Naive thymus-derived CD8-positive, alpha-beta T cell (primary cell): ENCODE data around the gene HOXA10. TPM values are rescaled to one million over a fixed set of nuclear protein-coding genes. Genes with fewer than 3 reads are reported as not detected.

Experiments
- ATAC-seq, 2 donors: fragments of 150-1000 bp; cut with Tn5 transposase in 1 of 2; sonication (Bioruptor Pico), chemical (Tn5 transposase) in 1 of 2; 1 replicate in 1 of 2; 2 replicates in 1 of 2; pipeline ENCODE4 v1.10.0; 2021; ENCODE audit warnings: mild to moderate bottlenecking in 2 of 2, moderate library complexity in 2 of 2
- POLR2A ChIA-PET: fragments of 350-600 bp; sonication (Branson Sonifier 250); formaldehyde crosslinking; loops from one replicate; lab custom pipeline; 2021; ENCODE audit warnings: antibody characterized with exemption; lab: Charles Lee
- DNase-seq, 10 donors: peaks; one replicate each; pipeline versions ENCODE4 v3.0.0 to v3.0.0-alpha.2; 2020 to 2022
- H3K27ac Mint-ChIP-seq, 10 donors: one replicate each; pipeline ENCODE4 v1.8.0; 2020 to 2022; ENCODE audit warnings: mild to moderate bottlenecking in 10 of 10, mixed read lengths in 10 of 10, moderate library complexity in 4 of 10, inconsistent platforms in 1 of 10
- H3K27me3 Mint-ChIP-seq, 5 donors: one replicate each; pipeline ENCODE4 v1.8.0; 2021 to 2022; ENCODE audit warnings: mixed read lengths in 5 of 5
- H3K36me3 Mint-ChIP-seq, 3 donors: one replicate each; pipeline ENCODE4 v1.8.0; 2020 to 2022; ENCODE audit warnings: mixed read lengths in 3 of 3, mild to moderate bottlenecking in 2 of 3, inconsistent platforms in 1 of 3
- H3K4me1 Mint-ChIP-seq, 4 donors: one replicate each; pipeline ENCODE4 v1.8.0; 2021 to 2022; ENCODE audit warnings: mixed read lengths in 4 of 4
- H3K4me3 Mint-ChIP-seq, 10 donors: one replicate each; pipeline ENCODE4 v1.8.0; 2020 to 2022; ENCODE audit warnings: mild to moderate bottlenecking in 10 of 10, mixed read lengths in 10 of 10, moderate library complexity in 6 of 10, inconsistent platforms in 1 of 10
- H3K9me3 Mint-ChIP-seq, 9 donors: one replicate each; pipeline ENCODE4 v1.8.0; 2020 to 2022; ENCODE audit warnings: mixed read lengths in 9 of 9, mild to moderate bottlenecking in 3 of 9, inconsistent platforms in 1 of 9, moderate library complexity in 1 of 9
- polyA plus RNA-seq, 3 donors: library from polyadenylated mRNA; unstranded; fragments of 300-500 nt; fragmentation: Illumina TruSeq; gene quantifications; one replicate each; pipeline ENCODE4 v1.2.3, GENCODE V29; 2021
- total RNA-seq, 8 experiments: library from RNA in 2 of 8; stranded (reverse) in 2 of 8; gene quantifications; one replicate each; pipeline ENCODE4 v1.2.3 and lab custom pipeline; 2021 to 2026

HOXA10 gene
- total and polyA plus RNA-seq, 5 experiments from 2014 or later = 0.19 TPM; not detected in 4

DNA sequence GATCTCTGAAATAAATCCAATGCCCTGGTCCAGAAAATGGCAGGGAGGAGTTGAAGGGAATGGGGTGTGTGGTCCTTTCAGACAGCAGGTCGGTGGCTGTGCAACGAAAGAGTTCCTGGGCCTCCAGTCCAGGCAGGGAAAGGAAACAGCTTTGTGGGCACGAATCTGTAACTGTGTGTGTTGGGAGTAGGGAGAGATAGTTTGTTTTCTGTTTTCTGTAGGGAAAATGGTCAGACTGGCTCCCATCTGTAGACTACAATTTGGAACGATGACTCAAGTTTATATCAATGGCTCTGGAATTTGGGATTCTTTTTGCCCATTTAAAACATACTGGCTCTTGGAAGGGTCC lies 6.2 kb downstream of the HOXA10 start:
- Mint-ChIP-seq H3K9me3 (peaks cover 0 to 8% (median 0%) of the 10 kb centered on the region in 9 donors), H3K4me3 (peak overlapping the region in 4 of 10 donors; percentile 37 to 65 (median 52)), H3K4me1 (peaks cover 24 to 72% (median 51%) of the 10 kb centered on the region in 4 donors), H3K27me3 (peaks cover 45 to 95% (median 69%) of the 10 kb centered on the region in 5 donors), H3K36me3 (peaks cover 0 to 7% (median 4%) of the 10 kb centered on the region in 3 donors), H3K27ac (peak overlapping the region in 3 of 10 donors; percentile 13 to 96 (median 91))
- ATAC-seq (no peak), DNase-seq (peak in 1 of 10 donors; percentile 6)
- POLR2A ChIA-PET = interaction anchor here (0.8 to 1.2 kb wide), 2 partner anchors 16 to 18 kb away, joined by 3 to 4 read pairs; no protein-coding TSS in a partner anchor

- ATAC-seq (no peak), DNase-seq (no peak)
- Mint-ChIP-seq H3K27ac (peak overlapping the region in 4 of 10 donors; percentile 7 to 88 (median 81)), H3K4me3 (peak overlapping the region in 9 of 10 donors; percentile 26 to 76 (median 52)), H3K27me3 (peaks cover 42 to 95% (median 71%) of the 10 kb centered on the region in 5 donors), H3K36me3 (peaks cover 0 to 2% (median 1%) of the 10 kb centered on the region in 3 donors), H3K9me3 (peaks cover 0 to 8% (median 0%) of the 10 kb centered on the region in 9 donors), H3K4me1 (peaks cover 18 to 64% (median 44%) of the 10 kb centered on the region in 4 donors)
- POLR2A ChIA-PET = no interaction called here
Observed at GRCh38 chr7:27166531-27167505, 7.3 kb downstream of the HOXA10 start.

DNA sequence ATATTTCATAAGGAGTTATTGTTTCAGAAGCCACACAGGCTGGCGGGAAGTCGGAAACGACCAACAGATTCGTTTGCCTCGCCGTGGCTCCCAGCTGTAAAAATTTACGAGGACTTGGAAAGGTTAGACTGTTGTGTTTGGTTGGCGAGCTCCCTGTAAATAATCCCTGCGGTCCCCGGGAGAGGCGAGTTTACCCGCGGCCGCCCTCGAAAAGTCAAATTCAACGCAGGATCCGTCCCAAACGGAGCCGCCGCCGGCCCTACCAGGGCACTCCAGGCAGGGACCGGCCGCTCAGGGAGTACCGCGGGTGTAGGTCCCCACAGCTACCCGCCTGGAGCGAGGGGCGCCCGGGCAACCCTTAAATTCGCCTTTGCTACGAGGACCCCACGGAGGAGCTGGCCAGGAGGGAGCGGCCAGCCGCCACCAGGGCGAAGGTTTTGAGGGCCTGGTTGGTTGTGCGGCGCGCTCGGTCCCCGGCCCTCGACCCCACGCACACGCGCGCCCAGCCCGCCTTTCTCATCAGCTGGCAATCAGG lies 8.1 kb downstream of the HOXA10 start:
- DNase-seq = peak in 1 of 10 donors; percentile 54
- Mint-ChIP-seq H3K27me3 (peaks cover 39 to 89% (median 65%) of the 10 kb centered on the region in 5 donors), H3K9me3 (peaks cover 0 to 8% (median 0%) of the 10 kb centered on the region in 9 donors), H3K36me3 (peaks cover 0 to 2% (median 0%) of the 10 kb centered on the region in 3 donors), H3K4me1 (peaks cover 17 to 60% (median 41%) of the 10 kb centered on the region in 4 donors), H3K4me3 (peak overlapping the region in 8 of 10 donors; percentile 43 to 81 (median 71)), H3K27ac (peak overlapping the region in 3 of 10 donors; percentile 81 to 91 (median 88))
- no peak for ATAC-seq
- POLR2A ChIA-PET = interaction anchor here (0.5 kb wide), 1 partner anchor 45 kb away, joined by 3 read pairs; no protein-coding TSS in a partner anchor

- Mint-ChIP-seq H3K9me3 (peaks cover 0 to 8% (median 0%) of the 10 kb centered on the region in 9 donors), H3K36me3 (peaks cover 0 to 2% (median 0%) of the 10 kb centered on the region in 3 donors), H3K4me3 (peak within 1 kb of the TSS; percentile 46 to 81 (median 66)), H3K4me1 (peaks cover 18 to 63% (median 41%) of the 10 kb centered on the region in 4 donors), H3K27me3 (peaks cover 36 to 82% (median 61%) of the 10 kb centered on the region in 5 donors), H3K27ac (peak within 1 kb of the TSS in 4 of 10 donors; percentile 7 to 91 (median 84))
- DNase-seq = peak in 1 of 10 donors; percentile 56
- ATAC-seq = no peak
- POLR2A ChIA-PET = interaction anchor here (0.5 kb wide), 1 partner anchor 44 kb away, joined by 3 read pairs; no protein-coding TSS in a partner anchor
Observed at GRCh38 chr7:27165089-27165995, 8.8 kb downstream of the HOXA10 start, which contains the start of gene HOXA9. HOXA9 (minus strand) TSS chr7:27165537; CDS start chr7:27165457, 80 bp downstream.

DNA sequence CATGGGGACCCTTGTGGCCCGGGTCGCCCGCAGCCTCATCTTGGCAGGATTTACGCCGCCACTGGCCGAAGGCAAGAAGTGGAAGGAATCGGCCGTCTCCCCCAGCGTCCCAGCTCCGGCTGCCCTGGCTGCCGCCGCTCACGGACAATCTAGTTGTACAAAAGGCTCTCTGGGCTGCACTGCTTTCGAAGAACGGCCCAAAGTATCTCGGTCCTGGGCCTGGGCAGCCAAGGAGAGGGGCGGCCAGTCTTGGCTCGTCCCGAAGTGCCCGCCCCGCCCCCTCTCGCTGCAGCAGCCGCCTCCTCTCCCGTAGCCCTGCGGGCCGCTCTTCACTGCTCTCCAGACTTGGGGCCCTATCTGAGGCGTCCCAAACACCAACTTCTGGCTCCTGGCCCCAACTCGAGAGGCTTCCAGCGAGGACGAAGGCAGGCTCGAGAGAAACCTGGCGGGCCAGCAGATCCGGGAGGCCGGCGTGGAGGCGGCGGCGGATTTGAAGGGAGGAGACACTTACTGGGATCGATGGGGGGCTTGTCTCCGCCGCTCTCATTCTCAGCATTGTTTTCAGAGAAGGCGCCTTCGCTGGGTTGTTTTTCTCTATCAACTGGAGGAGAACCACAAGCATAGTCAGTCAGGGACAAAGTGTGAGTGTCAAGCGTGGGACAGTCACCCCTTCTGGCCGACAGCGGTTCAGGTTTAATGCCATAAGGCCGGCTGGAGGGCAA lies 9.6 kb downstream of the HOXA10 start:
- DNase-seq (peak in 1 of 10 donors; percentile 59), ATAC-seq (no peak)
- H3K36me3 Mint-ChIP-seq = peaks cover 0 to 2% (median 0%) of the 10 kb centered on the region in 3 donors
- H3K27ac Mint-ChIP-seq = peak overlapping the region in 2 of 10 donors; percentile 63 to 91
- POLR2A ChIA-PET = interaction anchor here (0.6 kb wide), 1 partner anchor 20 kb away, joined by 3 read pairs; the partner anchor contains the start of gene HOXA11
- H3K4me3 Mint-ChIP-seq = peak overlapping the region in 9 of 10 donors; percentile 9 to 56 (median 37)
- peaks cover 18 to 65% (median 43%) of the 10 kb centered on the region in 4 donors for H3K4me1 Mint-ChIP-seq
- H3K27me3 Mint-ChIP-seq = peaks cover 41 to 84% (median 63%) of the 10 kb centered on the region in 5 donors
- H3K9me3 Mint-ChIP-seq = peaks cover 0 to 8% (median 0%) of the 10 kb centered on the region in 9 donors

DNA sequence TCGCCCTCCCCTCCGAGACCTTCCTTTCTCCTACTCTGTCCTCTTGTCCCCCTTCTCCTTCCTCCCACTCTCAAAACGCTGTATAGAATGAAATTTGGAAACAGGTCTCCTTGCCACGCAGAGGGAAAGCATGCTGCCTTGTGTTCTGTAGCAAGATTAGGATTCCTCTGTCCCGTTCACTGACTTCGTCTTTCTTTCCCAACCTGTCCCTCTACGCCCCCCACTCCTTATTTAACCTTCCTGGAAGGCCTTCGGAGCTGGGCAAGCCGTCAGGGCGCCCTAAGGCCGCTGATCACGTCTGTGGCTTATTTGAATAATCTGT lies 10.1 kb downstream of the HOXA10 start:
- H3K4me3 Mint-ChIP-seq = peak overlapping the region in 6 of 10 donors; percentile 3 to 48 (median 32)

DNA sequence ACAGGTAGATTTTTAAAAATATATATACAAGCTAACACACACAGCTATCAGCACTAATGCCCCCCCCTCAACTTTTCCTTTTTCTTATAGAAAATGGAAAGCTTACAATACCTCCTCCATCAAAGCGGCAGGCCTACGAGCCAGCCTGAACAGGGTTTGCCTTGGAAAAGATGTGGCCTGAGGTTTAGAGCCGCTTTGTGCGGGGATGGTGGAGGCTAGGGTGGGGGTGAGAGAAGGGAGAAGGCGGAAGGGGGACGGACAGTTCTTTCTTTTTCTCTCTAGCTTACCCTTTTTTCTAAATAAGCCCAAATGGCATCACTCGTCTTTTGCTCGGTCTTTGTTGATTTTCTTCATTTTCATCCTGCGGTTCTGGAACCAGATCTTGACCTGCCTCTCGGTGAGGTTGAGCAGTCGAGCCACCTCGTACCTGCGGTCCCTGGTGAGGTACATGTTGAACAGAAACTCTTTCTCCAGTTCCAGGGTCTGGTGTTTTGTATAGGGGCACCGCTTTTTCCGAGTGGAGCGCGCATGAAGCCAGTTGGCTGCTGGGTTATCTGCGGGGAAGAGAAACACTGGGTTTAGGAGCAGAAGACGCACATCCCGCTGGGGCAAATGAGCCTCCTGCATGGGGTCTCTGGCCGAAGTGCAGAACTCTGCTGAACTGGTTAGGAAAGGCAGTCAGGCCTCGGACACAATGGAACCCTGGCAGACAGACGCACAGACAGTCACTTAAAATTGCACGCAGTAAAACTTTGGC lies 10.7 kb downstream of the HOXA10 start:
- no peak for ATAC-seq
- DNase-seq = peak in 1 of 10 donors; percentile 34
- peaks cover 15 to 61% (median 42%) of the 10 kb centered on the region in 4 donors for H3K4me1 Mint-ChIP-seq
- POLR2A ChIA-PET = interaction anchor here (1.6 kb wide), 1 partner anchor 21 kb away, joined by 3 read pairs; the partner anchor contains the start of gene HOXA11
- peak overlapping the region in 3 of 10 donors; percentile 45 to 46 (median 45) for H3K4me3 Mint-ChIP-seq
- peak overlapping the region in 2 of 10 donors; percentile 63 for H3K27ac Mint-ChIP-seq
- H3K36me3 Mint-ChIP-seq = peaks cover 0 to 3% (median 0%) of the 10 kb centered on the region in 3 donors
- H3K27me3 Mint-ChIP-seq = peaks cover 41 to 86% (median 67%) of the 10 kb centered on the region in 5 donors
- H3K9me3 Mint-ChIP-seq = peaks cover 0 to 4% (median 0%) of the 10 kb centered on the region in 9 donors

More for the DNA sequence above, 10.1 kb downstream of the HOXA10 start:
- H3K27me3 Mint-ChIP-seq = peaks cover 42 to 86% (median 68%) of the 10 kb centered on the region in 5 donors
- peaks cover 17 to 61% (median 44%) of the 10 kb centered on the region in 4 donors for H3K4me1 Mint-ChIP-seq
- no peak for ATAC-seq
- DNase-seq = no peak
- POLR2A ChIA-PET = interaction anchor here (0.6 kb wide), 1 partner anchor 21 kb away, joined by 3 read pairs; the partner anchor contains the start of gene HOXA11
- H3K36me3 Mint-ChIP-seq = peaks cover 0 to 2% (median 0%) of the 10 kb centered on the region in 3 donors
- peak overlapping the region in 3 of 10 donors; percentile 5 to 63 (median 63) for H3K27ac Mint-ChIP-seq
- H3K9me3 Mint-ChIP-seq = peaks cover 0 to 8% (median 0%) of the 10 kb centered on the region in 9 donors

DNA sequence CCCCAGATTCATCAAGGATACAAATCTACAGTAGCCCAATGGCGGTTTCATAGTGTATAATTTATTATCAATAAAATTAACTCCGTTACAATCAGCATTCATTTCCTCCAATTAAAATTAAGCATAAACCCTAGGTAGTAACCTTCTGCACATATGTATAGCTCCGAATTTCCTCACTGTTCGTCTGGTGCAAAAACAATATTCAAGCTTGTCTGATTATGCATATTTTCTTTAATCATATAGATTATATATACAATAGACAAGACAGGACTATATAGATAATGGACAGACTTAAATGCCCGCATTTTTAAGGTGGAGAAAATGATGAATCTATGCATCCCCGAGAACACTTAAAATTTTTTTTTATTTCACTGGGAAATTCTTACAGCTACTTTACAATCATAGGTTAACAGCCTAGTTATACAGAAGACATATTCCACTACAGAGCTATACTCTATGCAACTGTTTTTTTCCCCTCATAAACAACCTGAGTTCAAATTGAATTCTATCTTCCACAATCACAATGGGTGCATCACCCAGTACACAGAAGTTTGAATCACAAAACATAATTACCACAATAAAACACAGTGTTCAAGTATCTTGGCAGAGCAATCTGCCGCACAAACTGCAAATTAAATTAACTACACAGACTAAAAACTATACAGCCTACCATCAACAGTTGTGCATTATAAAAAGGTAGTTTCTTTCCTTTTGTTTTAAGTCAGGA lies 11.4 kb downstream of the HOXA10 start:
- Mint-ChIP-seq H3K4me3 (peak overlapping the region in 1 of 10 donors; percentile 5), H3K27ac (no peak overlapping the region), H3K36me3 (peaks cover 0 to 3% (median 0%) of the 10 kb centered on the region in 3 donors), H3K4me1 (peaks cover 13 to 64% (median 42%) of the 10 kb centered on the region in 4 donors), H3K9me3 (peaks cover 0 to 4% (median 0%) of the 10 kb centered on the region in 9 donors), H3K27me3 (peaks cover 41 to 86% (median 67%) of the 10 kb centered on the region in 5 donors)
- POLR2A ChIA-PET = interaction anchor here (0.6 to 1.6 kb wide), 2 partner anchors 22 to 217 kb away, joined by 3 to 4 read pairs; partner anchors contain the start of gene HOXA11
- ATAC-seq (no peak), DNase-seq (no peak)

- DNase-seq (peak in 2 of 10 donors; percentile 10 to 34), ATAC-seq (no peak)
- POLR2A ChIA-PET = interaction anchor here (0.6 to 1.6 kb wide), 2 partner anchors 23 to 216 kb away, joined by 3 to 4 read pairs; partner anchors contain the start of gene HOXA11
- Mint-ChIP-seq H3K4me3 (peak overlapping the region in 3 of 10 donors; percentile 18 to 38 (median 30)), H3K9me3 (peaks cover 0 to 4% (median 0%) of the 10 kb centered on the region in 9 donors), H3K27me3 (peaks cover 45 to 86% (median 67%) of the 10 kb centered on the region in 5 donors), H3K27ac (no peak overlapping the region), H3K36me3 (peaks cover 0 to 3% (median 0%) of the 10 kb centered on the region in 3 donors), H3K4me1 (peaks cover 11 to 64% (median 45%) of the 10 kb centered on the region in 4 donors)
Observed at GRCh38 chr7:27161721-27162560, 12.2 kb downstream of the HOXA10 start.
